HG03521 (cell line): ENCODE data around the gene PEX1.
"Not testable (repeated sequence)": the region's sequence is repeated elsewhere in the genome, so short reads cannot be mapped to it uniquely, and the experiment has no call there.

ENCODE experiments used
- ATAC-seq: cut with Tn5 transposase; IDR thresholded peaks from one replicate; pipeline ENCODE4 v1.9.1; 2021; ENCODE audit warnings: mild to moderate bottlenecking, moderate library complexity; ENCODE audit not compliant: unreplicated experiment

Gene PEX1

DNA sequence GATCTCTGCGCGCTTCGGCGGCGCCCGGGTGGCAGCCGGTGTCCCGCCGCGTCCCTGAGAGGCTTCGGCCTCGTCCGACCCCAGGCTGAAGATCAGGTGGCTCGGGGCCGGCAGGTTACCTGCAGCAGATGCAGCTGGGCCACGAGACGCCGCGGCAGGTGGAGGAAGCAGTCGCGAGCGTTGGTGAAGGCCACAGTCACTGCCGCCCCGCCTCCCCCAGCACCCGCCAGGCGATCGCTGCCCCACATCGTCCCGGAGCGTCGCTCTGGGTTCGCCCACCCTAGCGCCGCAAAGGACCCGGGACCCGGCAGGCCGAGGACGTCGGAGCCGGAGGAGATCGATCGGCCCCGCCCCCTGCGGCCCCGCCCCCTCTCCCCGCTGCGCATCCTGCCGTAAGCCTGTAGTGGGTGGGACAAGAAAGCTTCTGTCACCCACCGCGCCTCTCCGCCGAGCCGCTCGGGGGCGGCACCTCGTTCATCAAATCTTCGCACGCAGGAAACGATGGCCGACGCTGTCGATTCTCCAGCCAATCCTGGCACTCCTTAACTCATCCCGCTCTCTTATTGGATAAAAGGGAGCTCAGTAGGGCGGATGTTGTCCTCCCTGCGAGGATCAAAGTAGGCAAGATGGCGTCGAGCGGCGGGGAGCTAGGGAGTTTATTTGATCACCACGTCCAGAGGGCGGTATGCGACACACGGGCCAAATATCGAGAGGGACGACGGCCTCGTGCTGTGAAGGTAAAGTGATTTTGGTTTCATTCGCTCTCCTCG, at the start of gene PEX1, which contains the start of gene RBM48:
Gene PEX1, minus strand, starts transcription at position 333 of the 770 bp plus-strand sequence. Its CDS starts 85 bp downstream, at position 248.
Gene RBM48, plus strand, starts transcription at position 608 of the 770 bp plus-strand sequence. Its CDS starts 19 bp downstream, at position 627.
- ATAC-seq, result peak; percentile 93

DNA sequence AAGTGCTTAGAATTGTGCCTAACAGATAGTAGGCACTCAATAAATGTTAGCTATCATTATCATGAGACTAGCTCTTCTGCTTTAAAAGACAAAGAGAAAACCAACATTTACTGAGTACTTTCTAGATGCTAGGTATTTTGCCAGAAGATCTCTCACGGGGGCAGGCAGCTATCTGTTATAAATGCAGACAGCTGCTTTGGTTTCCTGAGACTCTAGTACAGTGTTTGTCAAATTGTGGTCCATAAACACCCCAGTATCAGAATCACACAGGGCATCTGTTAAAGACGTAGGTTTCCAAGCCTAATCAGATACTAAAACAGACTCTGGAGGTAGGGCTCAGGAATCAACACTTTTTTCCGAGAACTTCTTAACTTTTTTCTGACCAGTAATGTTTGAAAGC, 48.0 kb upstream of the PEX1 start:
- ATAC-seq, result no peak

DNA sequence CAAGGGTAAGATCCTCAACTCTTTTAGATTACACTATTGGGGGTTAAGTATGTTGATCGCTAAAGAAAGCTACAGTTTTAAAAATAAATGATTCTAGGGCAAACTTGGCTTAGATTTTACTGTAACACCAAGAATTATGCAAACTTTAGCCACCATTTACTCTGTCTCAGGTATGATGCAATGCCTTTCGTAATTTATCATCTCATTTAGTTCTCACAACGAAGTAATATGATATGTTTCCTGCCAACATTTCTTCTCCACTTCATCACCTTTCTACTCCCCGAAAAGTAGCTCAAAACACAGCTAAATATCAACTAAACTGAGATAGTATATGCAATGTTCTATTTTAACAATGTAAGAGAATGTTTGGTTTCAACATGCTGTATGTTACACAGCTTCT, 40.8 kb upstream of the PEX1 start:
- ATAC-seq, result no peak

DNA sequence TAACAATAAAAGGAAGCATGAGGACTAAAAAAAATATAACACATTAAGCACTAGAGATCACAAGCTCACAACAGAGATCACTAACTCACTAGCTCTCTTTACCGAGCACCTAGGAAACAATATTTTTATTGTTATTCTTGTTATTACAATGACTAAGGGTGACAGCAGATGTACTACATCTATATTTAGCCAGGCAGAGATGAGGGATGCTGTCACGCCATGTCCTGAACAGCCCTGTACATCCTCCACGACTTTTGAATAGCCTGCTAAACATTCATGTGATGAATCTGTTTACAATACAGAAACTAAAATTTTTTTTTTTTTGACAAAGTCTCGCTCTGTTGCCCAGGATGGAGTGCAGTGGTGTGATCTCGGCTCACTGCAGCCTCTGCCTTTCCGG, 39.1 kb upstream of the PEX1 start:
- no peak for ATAC-seq

DNA sequence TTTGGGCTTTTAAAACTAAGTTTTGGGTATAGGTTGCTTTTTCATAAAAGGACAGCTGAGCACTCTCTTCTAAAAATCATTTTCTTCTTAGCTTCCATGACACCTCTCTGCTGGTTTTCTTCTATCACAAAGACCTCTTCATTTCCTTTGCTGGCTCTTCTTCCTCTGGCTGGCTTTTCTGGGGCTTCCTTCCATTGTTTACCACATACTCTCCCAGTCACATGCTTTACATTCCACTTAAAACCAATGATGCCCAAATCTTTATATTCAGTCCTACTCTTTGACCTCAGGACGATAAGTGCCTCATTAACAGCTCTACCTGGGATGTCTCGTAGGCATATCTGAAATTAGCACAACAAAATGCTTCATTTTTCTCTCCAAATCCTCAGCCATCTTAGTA, 35.0 kb upstream of the PEX1 start:
- no peak for ATAC-seq

DNA sequence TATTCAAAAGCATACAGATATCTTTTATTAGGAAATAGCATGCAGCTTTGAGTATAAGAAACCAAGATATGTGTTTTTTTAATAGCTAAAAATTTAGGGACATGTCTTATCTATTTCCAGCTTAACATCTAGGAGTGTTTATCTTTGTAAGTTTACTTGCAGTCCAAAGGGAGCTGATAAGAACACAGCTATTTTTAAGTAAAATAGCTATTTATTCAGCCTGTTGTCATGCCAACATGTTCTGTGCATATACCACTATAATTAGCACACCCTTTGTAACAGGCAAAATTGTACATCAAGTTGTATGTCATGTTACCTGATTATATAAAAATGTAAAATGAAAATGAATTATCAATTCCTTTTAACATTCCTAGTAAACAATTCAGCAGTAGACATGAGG, 32.3 kb upstream of the PEX1 start:
- ATAC-seq, result no peak

GRCh38 chr7:92557808-92558362, 29.6 kb upstream of the PEX1 start:
- no peak for ATAC-seq

- no peak for ATAC-seq
Measured at GRCh38 chr7:92557249-92557648, 28.9 kb upstream of the PEX1 start.

- ATAC-seq, result no peak
Measured at GRCh38 chr7:92550194-92550593, 21.9 kb upstream of the PEX1 start.

DNA sequence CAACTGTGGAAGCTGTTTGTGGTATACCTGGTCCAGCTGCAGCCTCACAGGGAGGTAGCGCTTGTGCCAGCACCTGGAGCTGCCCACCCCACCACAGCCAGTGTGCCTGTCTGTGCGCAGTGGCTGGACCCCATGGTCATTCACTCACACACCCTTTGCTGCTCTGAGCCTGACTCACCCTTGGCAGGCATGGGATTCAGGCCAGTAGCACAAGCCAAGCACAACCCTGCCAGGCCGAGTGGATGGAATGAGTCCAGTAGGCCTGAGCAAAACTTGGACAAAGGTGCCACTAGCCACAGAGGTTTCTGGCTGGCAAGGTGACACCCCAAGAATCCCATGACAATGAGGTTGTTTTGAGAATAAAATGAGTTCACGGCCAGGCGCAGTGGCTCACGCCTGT, 19.3 kb upstream of the PEX1 start:
- ATAC-seq, result no peak

DNA sequence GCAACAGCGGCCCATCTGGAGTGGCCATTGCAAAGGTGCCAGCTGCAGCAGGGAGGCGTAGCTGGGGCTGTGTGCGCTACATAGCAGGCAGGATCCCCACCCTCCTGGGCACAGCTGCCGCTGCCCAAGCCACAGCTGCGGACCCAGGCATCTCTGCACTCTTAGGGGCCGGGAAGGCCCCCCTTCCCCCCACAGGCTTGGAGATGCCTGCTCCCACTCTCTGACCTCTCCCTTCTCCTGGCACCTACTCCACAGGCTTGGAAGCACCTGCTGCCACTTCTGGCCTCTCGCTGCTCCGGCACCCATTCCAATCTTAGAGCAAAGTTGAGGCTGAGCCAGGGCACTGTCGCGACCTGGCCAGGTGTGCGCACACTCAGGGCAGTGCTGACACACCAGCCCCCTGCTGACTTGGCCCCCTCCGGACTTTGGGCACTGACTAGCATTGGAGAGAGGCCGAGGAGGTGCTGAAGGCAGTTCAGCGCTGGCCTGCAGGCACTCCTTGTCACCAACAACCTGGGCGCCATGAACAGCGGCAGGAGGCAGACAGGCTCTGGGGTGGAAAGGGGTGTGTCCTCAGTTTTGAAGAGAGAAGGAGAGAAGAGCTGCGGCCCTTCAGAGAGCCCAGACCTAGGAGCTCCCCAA, 18.7 kb upstream of the PEX1 start:
- ATAC-seq, result no peak

DNA sequence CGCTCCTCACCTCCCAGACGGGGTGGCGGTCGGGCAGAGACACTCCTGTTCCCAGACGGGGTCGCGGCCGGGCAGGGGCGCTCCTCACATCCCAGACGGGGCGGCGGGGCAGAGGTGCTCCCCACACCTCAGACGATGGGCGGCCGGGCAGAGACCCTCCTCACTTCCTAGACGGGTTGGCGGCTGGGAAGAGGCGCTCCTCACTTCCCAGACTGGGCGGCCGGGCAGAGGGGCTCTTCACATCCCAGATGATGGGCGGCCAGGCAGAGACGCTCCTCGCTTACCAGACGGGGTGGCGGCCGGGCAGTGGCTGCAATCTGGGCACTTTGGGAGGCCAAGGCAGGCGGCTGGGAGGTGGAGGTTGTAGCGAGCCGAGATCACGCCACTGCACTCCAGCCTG, 16.8 kb upstream of the PEX1 start:
- ATAC-seq, result not testable (repeated sequence)

DNA sequence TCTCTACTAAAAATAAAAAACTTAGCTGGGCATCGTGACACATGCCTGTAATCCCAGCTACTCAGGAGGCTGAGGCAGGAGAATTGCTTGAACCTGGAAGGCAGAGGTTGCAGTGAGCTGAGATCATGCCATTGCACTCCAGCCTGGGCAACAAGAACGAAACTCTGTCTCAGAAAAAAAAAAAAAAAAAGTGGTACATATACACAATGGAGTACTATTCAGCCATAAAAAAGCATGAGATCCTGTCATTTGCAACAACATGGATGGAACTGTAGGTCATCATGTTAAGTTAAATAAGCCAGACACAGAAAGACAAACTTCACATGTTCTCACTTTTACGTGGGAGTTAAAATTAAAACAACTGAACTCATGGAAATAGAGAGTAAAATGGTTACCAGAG, 15.2 kb upstream of the PEX1 start:
- ATAC-seq, result not testable (repeated sequence)

GRCh38 chr7:92534572-92534971, 6.3 kb upstream of the PEX1 start:
- no peak for ATAC-seq

DNA sequence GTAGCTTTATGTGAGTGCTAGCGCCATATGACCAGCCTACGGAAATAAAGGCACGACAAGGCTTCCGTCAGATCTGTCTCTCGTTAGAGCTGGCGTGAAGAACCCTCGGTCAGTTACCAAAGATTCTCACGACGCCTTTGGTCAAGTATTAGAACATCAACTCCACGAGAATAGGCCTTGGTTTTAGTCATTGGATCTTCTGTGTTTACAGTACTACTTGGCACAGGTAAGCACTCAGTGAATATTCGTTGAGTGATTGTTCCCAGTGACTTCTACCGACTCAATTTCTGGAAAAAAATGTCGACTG, 591 bp upstream of the PEX1 start:
- no peak for ATAC-seq

- peak; percentile 28 for ATAC-seq
Measured at GRCh38 chr7:92527300-92528187, 776 bp downstream of the PEX1 start.

GRCh38 chr7:92523110-92523509, 5.2 kb downstream of the PEX1 start:
- ATAC-seq, result no peak

DNA sequence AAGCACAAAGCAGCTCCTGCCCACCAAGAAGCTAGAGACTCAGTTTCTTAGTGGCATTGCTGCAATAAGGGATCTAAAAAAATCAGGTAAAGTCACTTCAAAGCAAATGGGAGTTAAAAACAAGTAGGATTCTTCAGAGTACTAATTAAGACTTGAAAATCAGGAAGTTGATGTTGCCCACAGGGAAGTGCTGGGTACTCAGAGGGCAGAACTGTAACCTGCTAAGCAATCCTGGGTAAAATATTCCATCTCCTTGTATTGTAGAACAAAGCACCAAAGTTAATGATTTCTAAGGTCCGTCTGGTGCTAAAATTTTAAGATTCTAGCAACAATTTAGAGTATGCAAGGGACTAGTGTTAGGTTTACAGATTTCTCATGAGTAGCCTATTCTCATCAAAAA, 8.3 kb downstream of the PEX1 start:
- no peak for ATAC-seq

DNA sequence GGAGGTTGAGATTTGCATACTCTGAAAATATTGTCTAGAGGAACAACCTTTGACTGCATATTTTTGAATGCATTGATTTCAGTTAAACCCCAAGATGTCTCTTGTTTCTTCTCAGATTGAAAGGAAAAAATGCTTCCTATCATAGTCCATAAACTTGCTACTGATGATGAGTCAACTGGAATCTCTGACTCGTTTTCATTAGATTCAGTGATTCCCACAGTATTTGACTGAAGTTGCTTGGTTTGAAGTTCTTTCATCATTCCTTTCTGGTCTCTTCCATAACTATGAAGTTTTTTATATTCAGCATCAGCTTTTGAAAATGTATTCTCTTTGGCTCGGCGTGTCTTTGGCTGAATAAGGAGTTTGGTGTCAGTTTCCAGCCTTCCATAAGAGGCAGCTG, 10.7 kb downstream of the PEX1 start:
- no peak for ATAC-seq

- no peak for ATAC-seq
Measured at GRCh38 chr7:92513167-92513902, 15.0 kb downstream of the PEX1 start.

GRCh38 chr7:92508946-92509345, 19.4 kb downstream of the PEX1 start:
- ATAC-seq, result no peak
